Body of pancreas (tissue), 4 donors: ENCODE data around the gene SAXO2.
"Not testable (repeated sequence)": the region's sequence is repeated elsewhere in the genome, so short reads cannot be mapped to it uniquely, and the experiment has no call there.

Experiments used
- POLR2A ChIP-seq, 3 donors: fragments of 450-650 bp; IDR thresholded peaks; one replicate each; pipeline ENCODE4 v1.6.1; 2016; ENCODE audit warnings: antibody characterized with exemption in 3 of 3, mild to moderate bottlenecking in 2 of 3
- TF ChIP-seq, protein P1 (sequence below), 7 experiments: fragments of 450-650 bp in 4 of 7; fragments of 200-600 bp in 3 of 7; sonication (generic) in 3 of 7; IDR thresholded peaks; one replicate each; pipeline ENCODE4 v1.5.1; 2016 to 2019; ENCODE audit warnings: antibody characterized with exemption in 7 of 7

DNA sequence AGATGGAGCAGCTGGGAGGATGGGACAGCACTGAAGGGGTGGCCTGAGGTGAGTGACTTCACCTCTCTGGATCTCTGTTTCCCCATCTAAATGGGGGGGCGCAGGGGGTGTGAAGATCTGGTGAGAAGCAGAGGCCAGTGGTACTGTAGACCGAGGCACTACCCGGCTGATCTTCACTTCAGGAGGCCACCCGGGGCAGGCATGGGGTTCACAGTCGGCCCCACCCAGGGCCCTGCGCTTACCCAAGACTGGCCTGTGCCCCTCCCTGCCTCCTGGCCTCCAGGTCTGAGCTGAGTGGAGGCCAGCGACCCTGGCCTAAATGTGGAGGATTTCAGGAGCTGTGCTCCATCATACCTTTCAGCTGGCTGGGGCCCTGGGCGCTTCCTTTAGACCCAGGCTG lies 55.7 kb downstream of the SAXO2 start:
- TF ChIP-seq, protein P1, sequence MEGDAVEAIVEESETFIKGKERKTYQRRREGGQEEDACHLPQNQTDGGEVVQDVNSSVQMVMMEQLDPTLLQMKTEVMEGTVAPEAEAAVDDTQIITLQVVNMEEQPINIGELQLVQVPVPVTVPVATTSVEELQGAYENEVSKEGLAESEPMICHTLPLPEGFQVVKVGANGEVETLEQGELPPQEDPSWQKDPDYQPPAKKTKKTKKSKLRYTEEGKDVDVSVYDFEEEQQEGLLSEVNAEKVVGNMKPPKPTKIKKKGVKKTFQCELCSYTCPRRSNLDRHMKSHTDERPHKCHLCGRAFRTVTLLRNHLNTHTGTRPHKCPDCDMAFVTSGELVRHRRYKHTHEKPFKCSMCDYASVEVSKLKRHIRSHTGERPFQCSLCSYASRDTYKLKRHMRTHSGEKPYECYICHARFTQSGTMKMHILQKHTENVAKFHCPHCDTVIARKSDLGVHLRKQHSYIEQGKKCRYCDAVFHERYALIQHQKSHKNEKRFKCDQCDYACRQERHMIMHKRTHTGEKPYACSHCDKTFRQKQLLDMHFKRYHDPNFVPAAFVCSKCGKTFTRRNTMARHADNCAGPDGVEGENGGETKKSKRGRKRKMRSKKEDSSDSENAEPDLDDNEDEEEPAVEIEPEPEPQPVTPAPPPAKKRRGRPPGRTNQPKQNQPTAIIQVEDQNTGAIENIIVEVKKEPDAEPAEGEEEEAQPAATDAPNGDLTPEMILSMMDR (IDR thresholded peaks at IDR 0.05) = not testable (repeated sequence)
- not testable (repeated sequence) for TF ChIP-seq POLR2A (IDR thresholded peaks at IDR 0.05)
